ENCODE data around the gene ESPN.

Gene ESPN

DNA sequence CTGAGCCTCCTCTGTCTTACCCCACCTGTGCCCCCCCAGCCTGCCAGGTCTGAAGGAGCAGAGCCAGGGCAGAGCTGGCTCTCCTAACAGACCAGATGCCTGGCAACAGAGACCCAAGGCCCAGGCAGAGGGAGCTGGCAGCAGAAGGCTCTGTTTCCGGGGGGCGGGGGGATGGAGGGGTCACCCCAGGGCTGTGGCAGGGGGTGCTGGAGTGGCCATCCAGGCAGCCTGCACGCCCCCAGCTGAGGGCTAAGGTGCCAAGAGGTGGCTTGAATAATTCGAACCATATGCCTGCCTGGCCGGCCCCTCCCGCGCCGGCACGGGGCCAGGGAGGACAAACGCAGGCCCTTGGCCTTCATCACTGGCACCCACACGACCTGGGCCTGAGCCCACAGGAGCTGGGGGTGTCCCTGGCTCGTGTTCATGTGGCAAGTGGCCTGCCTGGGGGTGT is 82.9 kb downstream of the ESPN start:
- Histone ChIP-seq H3K4me1 (ENCODE audit: control insufficient read depth in 1 of 2, insufficient read depth in 2 of 2, low read length in 2 of 2) (peaks cover 0 to 2% of the 10 kb centered on the region in 2 donors), H3K9me3 (ENCODE audit: control insufficient read depth in 1 of 2, low read length in 2 of 2) (no peaks in the 10 kb centered on the region), H3K36me3 (ENCODE audit: control insufficient read depth in 1 of 2, insufficient read depth in 2 of 2, low read length in 2 of 2) (no peaks in the 10 kb centered on the region), H3K4me3 (ENCODE audit: low read depth in 1 of 2, low read length in 2 of 2) (no peak overlapping the region), H3K27me3 (ENCODE audit: low read depth, low read length) (no peaks in the 10 kb centered on the region), H3K27ac (ENCODE audit: low read length) (no peak overlapping the region)

DNA sequence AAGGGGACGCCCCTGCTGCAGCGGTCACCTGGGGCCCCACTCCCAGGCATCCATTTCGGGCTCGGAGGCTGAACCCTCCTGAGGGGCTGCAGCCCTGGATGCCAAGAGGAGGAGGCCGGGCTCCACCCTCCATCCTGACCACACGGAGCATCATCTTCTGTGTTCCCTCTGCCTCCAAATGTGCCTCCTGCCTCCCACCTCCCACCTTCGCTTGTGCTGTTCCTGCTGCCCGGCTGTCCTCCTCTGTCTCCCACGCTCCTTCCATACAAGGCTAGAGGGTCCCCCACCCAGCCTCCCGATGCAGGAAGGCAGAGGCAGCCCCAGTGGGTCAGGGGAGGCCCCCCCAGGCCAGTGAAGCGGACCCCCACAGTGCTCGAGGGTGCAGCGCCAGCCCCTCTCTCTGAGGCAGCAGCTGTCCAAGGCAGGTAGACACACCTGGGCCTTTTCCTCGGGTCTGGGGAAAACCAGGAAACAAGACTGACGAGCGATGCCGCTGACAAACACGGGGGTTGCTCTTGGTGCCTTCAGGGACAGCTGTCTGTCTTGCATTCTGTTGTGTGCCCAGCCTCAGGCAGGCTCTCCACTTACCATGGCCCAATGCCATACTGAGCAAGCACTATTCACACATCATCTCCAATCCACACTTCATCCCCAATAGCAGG is 83.7 kb downstream of the ESPN start:
- H3K27me3 ChIP-seq (ENCODE audit: low read depth, low read length): no peaks in the 10 kb centered on the region
- no peaks in the 10 kb centered on the region for H3K4me1 ChIP-seq (ENCODE audit: control insufficient read depth in 1 of 2, insufficient read depth in 2 of 2, low read length in 2 of 2)
- no peak overlapping the region for H3K27ac ChIP-seq (ENCODE audit: low read length)
- no peak overlapping the region for H3K4me3 ChIP-seq (ENCODE audit: low read depth in 1 of 2, low read length in 2 of 2)
- H3K36me3 ChIP-seq (ENCODE audit: control insufficient read depth in 1 of 2, insufficient read depth in 2 of 2, low read length in 2 of 2): no peaks in the 10 kb centered on the region
- H3K9me3 ChIP-seq (ENCODE audit: control insufficient read depth in 1 of 2, low read length in 2 of 2): no peaks in the 10 kb centered on the region

DNA sequence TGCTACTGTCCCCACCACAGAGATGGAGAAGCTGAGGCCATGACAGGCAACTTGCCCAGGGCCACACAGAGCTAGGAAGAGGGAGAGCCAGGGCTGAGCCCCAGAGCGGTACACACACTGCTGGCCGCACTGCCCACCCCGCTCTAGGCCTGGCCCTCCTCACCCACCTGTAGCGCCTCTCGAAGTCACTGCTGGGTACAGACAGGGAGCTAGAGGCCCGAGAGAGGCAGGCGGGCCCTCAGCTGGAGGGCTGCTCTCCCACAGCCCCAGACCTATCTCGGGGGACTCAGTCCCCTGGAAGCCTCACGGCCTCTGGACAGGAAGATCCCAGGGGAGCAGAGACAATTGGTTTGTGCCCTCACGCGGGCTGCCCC is 84.2 kb downstream of the ESPN start:
- no peaks in the 10 kb centered on the region for H3K27me3 ChIP-seq (ENCODE audit: low read depth, low read length)
- no peak overlapping the region for H3K4me3 ChIP-seq (ENCODE audit: low read depth in 1 of 2, low read length in 2 of 2)
- no peaks in the 10 kb centered on the region for H3K9me3 ChIP-seq (ENCODE audit: control insufficient read depth in 1 of 2, low read length in 2 of 2)
- no peak overlapping the region for H3K27ac ChIP-seq (ENCODE audit: low read length)
- H3K4me1 ChIP-seq (ENCODE audit: control insufficient read depth in 1 of 2, insufficient read depth in 2 of 2, low read length in 2 of 2): no peaks in the 10 kb centered on the region
- H3K36me3 ChIP-seq (ENCODE audit: control insufficient read depth in 1 of 2, insufficient read depth in 2 of 2, low read length in 2 of 2): no peaks in the 10 kb centered on the region

DNA sequence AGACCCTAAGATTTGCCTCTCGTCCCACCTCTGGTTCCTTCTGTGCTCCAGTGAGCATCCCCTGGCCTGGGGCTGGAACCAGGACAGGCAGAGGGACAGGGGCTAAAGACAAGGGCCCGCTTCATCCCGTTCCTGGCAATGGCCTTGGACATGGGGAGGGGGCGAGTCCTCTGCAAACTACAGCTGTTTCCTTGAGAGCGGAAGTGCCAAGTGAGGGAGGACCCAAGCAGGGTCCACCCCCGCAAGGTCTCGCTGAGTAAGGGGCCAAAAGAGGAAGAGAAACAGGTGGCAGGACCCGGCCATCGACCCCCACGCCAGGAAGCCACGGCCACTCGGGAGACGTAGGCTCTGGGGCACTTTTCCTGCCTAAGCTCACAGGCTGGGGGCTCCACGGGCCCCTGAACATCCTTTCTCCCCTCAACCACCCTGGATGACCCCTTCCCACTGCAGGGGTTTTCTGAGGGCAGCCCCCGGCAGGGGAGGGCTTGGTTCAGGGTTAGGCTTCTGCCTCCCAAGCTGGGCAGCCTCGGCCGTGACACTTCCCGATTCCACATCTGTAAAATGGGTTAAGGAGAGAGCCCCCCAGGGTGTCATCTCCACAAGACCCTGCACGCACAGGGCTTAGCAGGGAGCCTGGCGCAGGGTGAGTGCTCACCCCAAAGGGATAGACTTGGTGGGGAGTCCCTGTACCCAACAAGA is 84.8 kb downstream of the ESPN start:
- no peaks in the 10 kb centered on the region for H3K36me3 ChIP-seq (ENCODE audit: control insufficient read depth in 1 of 2, insufficient read depth in 2 of 2, low read length in 2 of 2)
- H3K27ac ChIP-seq (ENCODE audit: low read length): no peak overlapping the region
- no peaks in the 10 kb centered on the region for H3K4me1 ChIP-seq (ENCODE audit: control insufficient read depth in 1 of 2, insufficient read depth in 2 of 2, low read length in 2 of 2)

DNA sequence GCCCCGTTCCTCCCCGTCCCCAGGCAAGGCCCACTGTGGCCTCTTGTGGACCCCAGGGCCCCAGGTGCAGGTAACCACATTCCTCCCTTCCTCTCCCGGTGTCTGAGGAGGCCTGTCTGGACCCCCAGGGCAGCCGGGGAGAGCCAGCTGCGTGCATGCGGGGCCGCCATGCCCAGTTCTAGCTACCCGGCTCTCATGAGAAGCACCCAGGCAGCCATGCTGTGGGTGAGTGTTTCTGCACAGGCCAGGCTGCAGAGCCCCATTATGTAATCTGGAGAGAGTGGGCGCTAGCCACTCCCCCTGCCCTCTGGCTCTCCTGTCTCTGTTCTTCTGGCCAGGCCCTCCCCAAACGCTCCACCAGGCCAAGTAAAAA is 85.3 kb downstream of the ESPN start:
- Histone ChIP-seq H3K36me3 (ENCODE audit: control insufficient read depth in 1 of 2, insufficient read depth in 2 of 2, low read length in 2 of 2) (no peaks in the 10 kb centered on the region), H3K4me3 (ENCODE audit: low read depth in 1 of 2, low read length in 2 of 2) (no peak overlapping the region), H3K9me3 (ENCODE audit: control insufficient read depth in 1 of 2, low read length in 2 of 2) (no peaks in the 10 kb centered on the region), H3K4me1 (ENCODE audit: control insufficient read depth in 1 of 2, insufficient read depth in 2 of 2, low read length in 2 of 2) (no peaks in the 10 kb centered on the region), H3K27ac (ENCODE audit: low read length) (no peak overlapping the region), H3K27me3 (ENCODE audit: low read depth, low read length) (no peaks in the 10 kb centered on the region)

More for the DNA sequence above, 84.8 kb downstream of the ESPN start:
- no peaks in the 10 kb centered on the region for H3K9me3 ChIP-seq (ENCODE audit: control insufficient read depth in 1 of 2, low read length in 2 of 2)
- no peak overlapping the region for H3K4me3 ChIP-seq (ENCODE audit: low read depth in 1 of 2, low read length in 2 of 2)
- no peaks in the 10 kb centered on the region for H3K27me3 ChIP-seq (ENCODE audit: low read depth, low read length)

DNA sequence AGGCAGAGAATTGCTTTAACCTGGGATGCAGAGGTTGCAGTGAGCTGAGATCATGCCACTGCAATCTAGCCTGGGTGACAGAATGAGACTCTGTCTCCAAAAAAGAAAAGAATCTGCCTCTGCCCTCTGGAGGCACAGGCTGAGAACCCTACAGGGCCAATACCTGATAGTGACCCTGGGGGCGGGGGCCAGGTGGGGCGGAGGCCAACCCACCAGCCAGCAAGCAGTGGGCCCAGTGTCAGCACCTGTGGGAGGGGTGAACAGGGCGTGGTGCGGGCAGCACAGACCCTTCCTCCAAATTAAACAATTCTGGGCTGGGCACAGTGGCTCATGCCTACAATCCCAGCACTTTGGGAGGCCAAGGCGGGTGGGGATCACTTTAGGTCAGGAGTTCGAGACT is 85.9 kb downstream of the ESPN start:
- no peaks in the 10 kb centered on the region for H3K36me3 ChIP-seq (ENCODE audit: control insufficient read depth in 1 of 2, insufficient read depth in 2 of 2, low read length in 2 of 2)
- no peaks in the 10 kb centered on the region for H3K4me1 ChIP-seq (ENCODE audit: control insufficient read depth in 1 of 2, insufficient read depth in 2 of 2, low read length in 2 of 2)
- no peaks in the 10 kb centered on the region for H3K27me3 ChIP-seq (ENCODE audit: low read depth, low read length)
- no peak overlapping the region for H3K27ac ChIP-seq (ENCODE audit: low read length)
- no peak overlapping the region for H3K4me3 ChIP-seq (ENCODE audit: low read depth in 1 of 2, low read length in 2 of 2)
- no peaks in the 10 kb centered on the region for H3K9me3 ChIP-seq (ENCODE audit: control insufficient read depth in 1 of 2, low read length in 2 of 2)

All from muscle layer of duodenum (tissue), 2 donors.